Neuronal stem cell (in vitro differentiated cells): ENCODE results near the gene TMEM42. TPM values are rescaled to one million over a fixed set of nuclear protein-coding genes. Genes with fewer than 3 reads are reported as not detected.
A peak's percentile ranks its signal among the peaks of the same experiment; 100 is the strongest.
"Not testable (repeated sequence)": the region's sequence is repeated elsewhere in the genome, so short reads cannot be mapped to it uniquely, and the experiment has no call there.

Source experiments
- DNase-seq: peaks from one replicate; pipeline ENCODE4 v3.0.0-alpha.2; 2013; ENCODE audit warnings: low spot score
- H2AFZ ChIP-seq: one replicate; pipeline ENCODE4 v1.6.1; 2013; ENCODE audit warnings: mild to moderate bottlenecking, low read length, inconsistent platforms
- H2AK5ac ChIP-seq: 2 replicates; pipeline ENCODE4 v1.6.1; 2013; ENCODE audit warnings: low read depth, mild to moderate bottlenecking, inconsistent platforms, low read length, moderate library complexity, mixed read lengths
- H2BK120ac ChIP-seq: 2 replicates; pipeline ENCODE4 v1.6.1; 2013; ENCODE audit warnings: low read depth, mild to moderate bottlenecking, inconsistent platforms, low read length, moderate library complexity, mixed read lengths
- H2BK12ac ChIP-seq: one replicate; pipeline ENCODE4 v1.6.1; 2013; ENCODE audit warnings: low read length, inconsistent platforms
- H2BK15ac ChIP-seq: 2 replicates; pipeline ENCODE4 v1.6.1; 2013; ENCODE audit warnings: mild to moderate bottlenecking, low read length, inconsistent platforms, mixed read lengths
- H2BK5ac ChIP-seq: one replicate; pipeline ENCODE4 v1.6.1; 2013; ENCODE audit warnings: inconsistent platforms, mild to moderate bottlenecking, low read length, moderate library complexity
- H3K14ac ChIP-seq: one replicate; pipeline ENCODE4 v1.6.1; 2013; ENCODE audit warnings: low read length, inconsistent platforms
- H3K18ac ChIP-seq: 2 replicates; pipeline ENCODE4 v1.6.1; 2013; ENCODE audit warnings: low read length, inconsistent platforms
- H3K23ac ChIP-seq: 2 replicates; pipeline ENCODE4 v1.6.1; 2013; ENCODE audit warnings: low read depth, mild to moderate bottlenecking, mixed read lengths, low read length, inconsistent platforms; ENCODE audit not compliant: poor library complexity
- H3K27ac ChIP-seq: replicated peaks from 3 replicates; pipeline ENCODE4 v1.5.1; 2013; ENCODE audit warnings: low read length, inconsistent platforms
- H3K27me3 ChIP-seq, 3 experiments: 2 replicates each; pipeline ENCODE4 v1.6.1; 2013; ENCODE audit warnings: low read length in 3 of 3, mild to moderate bottlenecking in 2 of 3, inconsistent platforms in 1 of 3, low read depth in 1 of 3, mixed read lengths in 1 of 3, moderate library complexity in 1 of 3; ENCODE audit not compliant: control insufficient read depth in 3 of 3, insufficient read depth in 3 of 3
- H3K36me3 ChIP-seq, 2 donors: replicated peaks in 1 of 2; 2 replicates each; pipeline ENCODE4 v1.6.1; 2013; ENCODE audit warnings: low read length in 2 of 2; ENCODE audit not compliant: control insufficient read depth in 2 of 2, insufficient read depth in 2 of 2
- H3K4ac ChIP-seq: 2 replicates; pipeline ENCODE4 v1.6.1; 2013; ENCODE audit warnings: inconsistent platforms, mild to moderate bottlenecking, low read length, moderate library complexity
- H3K4me1 ChIP-seq, 2 donors: 1 replicate in 1 of 2; 2 replicates in 1 of 2; pipeline ENCODE4 v1.6.1; 2013; ENCODE audit warnings: low read length in 2 of 2, low read depth in 1 of 2; ENCODE audit not compliant: control insufficient read depth in 2 of 2, insufficient read depth in 1 of 2
- H3K4me2 ChIP-seq: one replicate; pipeline ENCODE4 v1.6.1; 2013; ENCODE audit warnings: mild to moderate bottlenecking, low read length, inconsistent platforms; ENCODE audit not compliant: insufficient read depth, poor library complexity, severe bottlenecking
- H3K4me3 ChIP-seq, 2 donors: 2 replicates each; pipeline ENCODE4 v1.5.1; 2013; ENCODE audit warnings: low read length in 2 of 2, mild to moderate bottlenecking in 2 of 2, inconsistent platforms in 1 of 2, moderate library complexity in 1 of 2
- H3K79me1 ChIP-seq: one replicate; pipeline ENCODE4 v1.6.1; 2013; ENCODE audit warnings: low read depth, mild to moderate bottlenecking, inconsistent platforms, low read length, moderate library complexity
- H3K9ac ChIP-seq: one replicate; pipeline ENCODE4 v1.6.1; 2013; ENCODE audit warnings: mild to moderate bottlenecking, low read depth, low read length, inconsistent platforms; ENCODE audit not compliant: poor library complexity
- H3K9me3 ChIP-seq, 2 donors: replicated peaks in 1 of 2; 2 replicates each; pipeline versions ENCODE3 to v1.6.1; 2013; ENCODE audit warnings: low read length in 2 of 2, mild to moderate bottlenecking in 2 of 2, inconsistent platforms in 1 of 2, low read depth in 1 of 2, mixed read lengths in 1 of 2, moderate library complexity in 1 of 2; ENCODE audit not compliant: control insufficient read depth in 2 of 2, insufficient read depth in 1 of 2
- H4K8ac ChIP-seq: one replicate; pipeline ENCODE4 v1.6.1; 2013; ENCODE audit warnings: low read depth, mild to moderate bottlenecking, inconsistent platforms, low read length, moderate library complexity
- H4K91ac ChIP-seq: one replicate; pipeline ENCODE4 v1.6.1; 2013; ENCODE audit warnings: low read length, low read depth, mild to moderate bottlenecking, inconsistent platforms; ENCODE audit not compliant: poor library complexity
- WGBS, 2 donors: extraction: QIAGEN DNeasy Blood & Tissue Kit; methylation state at CpG; one replicate each; pipeline ENCODE4 v1.1.7; 2013; ENCODE audit warnings: missing lambda C conversion rate in 2 of 2, mixed read lengths in 1 of 2; ENCODE audit not compliant: insufficient read length in 2 of 2, insufficient replicate concordance in 1 of 2; ENCODE audit errors: extremely low coverage in 2 of 2; 5-methylcytosine and 5-hydroxymethylcytosine counted together
- polyA plus RNA-seq, 2 experiments: library from polyadenylated mRNA; stranded (reverse); fragments of 200-250 nt; gene quantifications; one replicate each; pipeline ENCODE4 v1.2.3, GENCODE V29; 2013

The TMEM42 gene
- 24.1 TPM for polyA plus RNA-seq (2013, experiment 1 of 2)
- polyA plus RNA-seq (2013, experiment 2 of 2), result 24.5 TPM

GRCh38 chr3:44861412-44862225, at the start of gene TMEM42:
Gene TMEM42, plus strand, starts transcription at chr3:44861912. Its CDS starts 13 bp downstream, at chr3:44861925.
- no peak within 1 kb of the TSS for H4K91ac ChIP-seq
- H2AK5ac ChIP-seq, result no peak within 1 kb of the TSS
- peaks cover 0 to 4% of the 10 kb centered on the region in 2 donors for H3K4me1 ChIP-seq
- no peaks in the 10 kb centered on the region for H3K9me3 ChIP-seq
- no peaks in the 10 kb centered on the region for H3K79me1 ChIP-seq
- H3K14ac ChIP-seq, result no peak within 1 kb of the TSS
- no peak within 1 kb of the TSS for H3K23ac ChIP-seq
- H3K18ac ChIP-seq, result peak within 1 kb of the TSS; percentile 93
- H3K4ac ChIP-seq, result peak within 1 kb of the TSS; percentile 29
- no peaks in the 10 kb centered on the region for H3K27me3 ChIP-seq
- H4K8ac ChIP-seq, result no peak within 1 kb of the TSS
- H3K4me2 ChIP-seq, result peak within 1 kb of the TSS; percentile 70
- H2BK12ac ChIP-seq, result no peak within 1 kb of the TSS
- H3K27ac ChIP-seq, result peak within 1 kb of the TSS; percentile 74
- no CpG with 5 or more reads among the region's 91 CpGs for WGBS, 2 donors
- H3K36me3 ChIP-seq, result peaks cover 6 to 74% of the 10 kb centered on the region in 2 donors
- H3K9ac ChIP-seq, result peak within 1 kb of the TSS; percentile 84
- H2BK15ac ChIP-seq, result no peak within 1 kb of the TSS
- H3K4me3 ChIP-seq, result peak within 1 kb of the TSS in 1 of 2 donors; percentile 92
- H2AFZ ChIP-seq, result no peak within 1 kb of the TSS
- DNase-seq, result peak; percentile 83
- H2BK120ac ChIP-seq, result no peak within 1 kb of the TSS
- no peak within 1 kb of the TSS for H2BK5ac ChIP-seq

GRCh38 chr3:44814751-44815150, 47.0 kb upstream of the TMEM42 start:
- Histone ChIP-seq H3K27ac (no peak overlapping the region), H2BK15ac (no peak overlapping the region), H3K4me2 (no peak overlapping the region), H3K27me3 (no peaks in the 10 kb centered on the region), H2AK5ac (no peak overlapping the region), H3K18ac (no peak overlapping the region), H3K4me3 (no peak overlapping the region), H3K9me3 (peaks cover 0 to 8% of the 10 kb centered on the region in 2 donors), H2BK5ac (no peak overlapping the region), H4K8ac (no peak overlapping the region), H3K4ac (no peak overlapping the region), H2AFZ (no peak overlapping the region), H3K14ac (no peak overlapping the region), H3K23ac (no peak overlapping the region), H2BK120ac (no peak overlapping the region), H3K79me1 (no peaks in the 10 kb centered on the region), H3K4me1 (no peaks in the 10 kb centered on the region), H3K36me3 (peaks cover 19 to 69% of the 10 kb centered on the region in 2 donors), H4K91ac (no peak overlapping the region), H3K9ac (no peak overlapping the region), H2BK12ac (no peak overlapping the region)
- no CpG with 5 or more reads among the region's 6 CpGs for WGBS, 2 donors
- no peak for DNase-seq

GRCh38 chr3:44816334-44816733, 45.4 kb upstream of the TMEM42 start:
- not testable (repeated sequence) for H3K4me1 ChIP-seq, H2BK15ac ChIP-seq, H4K8ac ChIP-seq, H2BK5ac ChIP-seq, H2AK5ac ChIP-seq, H3K23ac ChIP-seq, H2BK12ac ChIP-seq, H3K9ac ChIP-seq, H2AFZ ChIP-seq, H4K91ac ChIP-seq, H3K27ac ChIP-seq, H3K18ac ChIP-seq, H3K9me3 ChIP-seq, H2BK120ac ChIP-seq, H3K4me2 ChIP-seq, H3K14ac ChIP-seq, H3K4ac ChIP-seq, H3K79me1 ChIP-seq, H3K27me3 ChIP-seq, DNase-seq, H3K4me3 ChIP-seq
- H3K36me3 ChIP-seq, result peaks cover 17 to 54% of the 10 kb centered on the region in 2 donors
- no CpG with 5 or more reads among the region's 2 CpGs for WGBS, 2 donors

- H3K36me3 ChIP-seq, result peaks cover 12 to 43% of the 10 kb centered on the region in 2 donors
- not testable (repeated sequence) for H3K4me2 ChIP-seq
These were observed 40.5 kb upstream of the TMEM42 start for GRCh38 chr3:44821206-44821605.

More at GRCh38 chr3:44821206-44821605, 40.5 kb upstream of the TMEM42 start:
- not testable (repeated sequence) for H4K91ac ChIP-seq, H3K23ac ChIP-seq, H2BK120ac ChIP-seq, H3K18ac ChIP-seq, H3K9ac ChIP-seq, H3K4ac ChIP-seq, H3K27me3 ChIP-seq, H3K4me3 ChIP-seq, H3K4me1 ChIP-seq, H2BK5ac ChIP-seq, H3K14ac ChIP-seq, H3K9me3 ChIP-seq, H2BK12ac ChIP-seq, H3K79me1 ChIP-seq, H2AFZ ChIP-seq, H3K27ac ChIP-seq, H2AK5ac ChIP-seq, H4K8ac ChIP-seq, H2BK15ac ChIP-seq, DNase-seq
- no CpG with 5 or more reads among the region's 34 CpGs for WGBS, 2 donors
